MCF 10A (cell line): ENCODE measurements around the gene MAPK1. TPM values are rescaled to one million over a fixed set of nuclear protein-coding genes. Genes with fewer than 3 reads are reported as not detected.

ENCODE experiments used
- BruUV-seq: library from RNA; stranded (reverse); fragments of 400-500 nt; replicated peaks from 2 replicates; lab custom pipeline; 2021; lab: Mats Ljungman, UMichigan
- CTCF ChIA-PET: fragments of 300-600 bp; sonication (Branson Sonifier 250); formaldehyde crosslinking; extraction: SDS; loops from one replicate; lab custom pipeline; 2021; ENCODE audit warnings: antibody characterized with exemption, inconsistent platforms; lab: Yijun Ruan, JAX
- POLR2A ChIA-PET: fragments of 300-600, 350-650 bp; sonication (Branson Sonifier 250); formaldehyde crosslinking; extraction: SDS; loops from one replicate; lab custom pipeline; 2020; ENCODE audit warnings: antibody characterized with exemption, inconsistent platforms; lab: Yijun Ruan, JAX
- DNase-seq: peaks from one replicate; pipeline ENCODE4 v3.0.0-alpha.2; 2018; ENCODE audit not compliant: unreplicated experiment
- H3K27ac Mint-ChIP-seq: one replicate; pipeline ENCODE4 v1.8.0; 2022; ENCODE audit warnings: mild to moderate bottlenecking, low read depth, mixed read lengths; ENCODE audit not compliant: unreplicated experiment
- H3K27me3 Mint-ChIP-seq: one replicate; pipeline ENCODE4 v1.8.0; 2022; ENCODE audit warnings: mixed read lengths; ENCODE audit not compliant: insufficient read depth, unreplicated experiment
- H3K36me3 Mint-ChIP-seq: one replicate; pipeline ENCODE4 v1.8.0; 2022; ENCODE audit warnings: mild to moderate bottlenecking, moderate library complexity, mixed read lengths; ENCODE audit not compliant: insufficient read depth, unreplicated experiment
- H3K4me1 Mint-ChIP-seq: one replicate; pipeline ENCODE4 v1.8.0; 2022; ENCODE audit warnings: mixed read lengths; ENCODE audit not compliant: insufficient read depth, unreplicated experiment
- H3K4me3 Mint-ChIP-seq: one replicate; pipeline ENCODE4 v1.8.0; 2022; ENCODE audit warnings: mild to moderate bottlenecking, moderate library complexity, mixed read lengths; ENCODE audit not compliant: unreplicated experiment
- H3K9me3 Mint-ChIP-seq: one replicate; pipeline ENCODE4 v1.8.0; 2022; ENCODE audit warnings: mixed read lengths; ENCODE audit not compliant: unreplicated experiment
- CTCF ChIP-seq: fragments of 200-600 bp; IDR thresholded peaks from one replicate; pipeline ENCODE4 v1.8.0; 2022; ENCODE audit warnings: antibody characterized with exemption, mild to moderate bottlenecking; ENCODE audit not compliant: unreplicated experiment
- intact Hi-C: fragments of 100-400 bp; cut with micrococcal nuclease; formaldehyde crosslinking; loops from 2 replicates; pipeline ENCODE4 v1.14.1; 2022
- total RNA-seq: library from RNA; stranded (reverse); gene quantifications from 2 replicates; pipeline ENCODE4 v1.2.3, GENCODE V29; 2022

MAPK1 gene
- total RNA-seq, 1 experiment from 2014 or later = 123 TPM

- intact Hi-C loops = no loop called here
- CTCF ChIA-PET = interaction anchor here (0.6 kb wide), 2 partner anchors 10 to 214 kb away, joined by 3 read pairs; no protein-coding TSS in a partner anchor
- Mint-ChIP-seq H3K36me3 (peaks cover 40% of the 10 kb centered on the region), H3K27ac (no peak overlapping the region), H3K4me3 (no peak overlapping the region), H3K9me3 (no peaks in the 10 kb centered on the region), H3K4me1 (no peaks in the 10 kb centered on the region), H3K27me3 (no peaks in the 10 kb centered on the region)
- POLR2A ChIA-PET = no interaction called here
- DNase-seq = no peak
- no peak for TF ChIP-seq CTCF
- BruUV-seq = no TSS peak
These were observed 109.2 kb downstream of the MAPK1 start for GRCh38 chr22:21758091-21758864.

- no peaks in the 10 kb centered on the region for H3K4me1 Mint-ChIP-seq
- H3K27me3 Mint-ChIP-seq = no peaks in the 10 kb centered on the region
- H3K9me3 Mint-ChIP-seq = no peaks in the 10 kb centered on the region
- no peak for TF ChIP-seq CTCF
- no peak overlapping the region for H3K27ac Mint-ChIP-seq
- no TSS peak for BruUV-seq
- H3K36me3 Mint-ChIP-seq = peaks cover 28% of the 10 kb centered on the region
- CTCF ChIA-PET = no interaction called here
- H3K4me3 Mint-ChIP-seq = no peak overlapping the region
- intact Hi-C loops = no loop called here
- DNase-seq = peak; percentile 2
- POLR2A ChIA-PET = no interaction called here
These were observed 111.6 kb downstream of the MAPK1 start for GRCh38 chr22:21755851-21756284.

GRCh38 chr22:21754523-21754922, 112.9 kb downstream of the MAPK1 start:
- no peak overlapping the region for H3K27ac Mint-ChIP-seq
- no peak overlapping the region for H3K4me3 Mint-ChIP-seq

More at GRCh38 chr22:21754523-21754922, 112.9 kb downstream of the MAPK1 start:
- intact Hi-C loops = no loop called here
- POLR2A ChIA-PET = no interaction called here
- DNase-seq = no peak
- no peak for TF ChIP-seq CTCF
- BruUV-seq = no TSS peak
- CTCF ChIA-PET = interaction anchor here (0.5 to 0.7 kb wide), 3 partner anchors 21 to 184 kb away, joined by 3 read pairs; no protein-coding TSS in a partner anchor
- no peaks in the 10 kb centered on the region for H3K9me3 Mint-ChIP-seq
- no peaks in the 10 kb centered on the region for H3K4me1 Mint-ChIP-seq
- peaks cover 28% of the 10 kb centered on the region for H3K36me3 Mint-ChIP-seq
- no peaks in the 10 kb centered on the region for H3K27me3 Mint-ChIP-seq
